HepG2 (cell line): ENCODE results near the gene DCAF7. TPM values are rescaled to one million over a fixed set of nuclear protein-coding genes. Genes with fewer than 3 reads are reported as not detected.
A peak's percentile ranks its signal among the peaks of the same experiment; 100 is the strongest.

Source experiments
- BATF2 ChIP-seq: sonication (generic); formaldehyde crosslinking; IDR thresholded peaks from 2 replicates; pipeline ENCODE4 v1.8.0; 2022; ENCODE audit warnings: mild to moderate bottlenecking, missing genetic modification reagents, moderate library complexity
- DMAP1 ChIP-seq: IDR thresholded peaks from 2 replicates; pipeline ENCODE4 v1.6.1; 2016
- GRHL1 ChIP-seq: sonication (generic); formaldehyde crosslinking; conservative IDR thresholded peaks from 2 replicates; pipeline ENCODE4 v1.8.0; 2022; ENCODE audit warnings: missing genetic modification reagents
- NCOA5 ChIP-seq: sonication (generic); formaldehyde crosslinking; IDR thresholded peaks from 2 replicates; pipeline ENCODE4 v1.4.0; 2020; ENCODE audit warnings: missing genetic modification reagents
- PHB2 ChIP-seq: fragments of 450-650 bp; IDR thresholded peaks from 2 replicates; pipeline ENCODE4 v1.6.1; 2018; ENCODE audit not compliant: partially characterized antibody
- RCOR2 ChIP-seq: IDR thresholded peaks from 2 replicates; pipeline ENCODE4 v1.6.1; 2016; ENCODE audit warnings: missing biosample characterization, missing genetic modification reagents
- SRY ChIP-seq: sonication (generic); formaldehyde crosslinking; IDR thresholded peaks from 2 replicates; pipeline ENCODE4 v1.8.0; 2022; ENCODE audit warnings: mild to moderate bottlenecking, missing genetic modification reagents
- UBTF ChIP-seq: sonication (generic); formaldehyde crosslinking; IDR thresholded peaks from 2 replicates; pipeline ENCODE4 v1.4.0; 2020; ENCODE audit warnings: mild to moderate bottlenecking, missing genetic modification reagents
- ZNF276 ChIP-seq: sonication (generic); formaldehyde crosslinking; IDR thresholded peaks from 2 replicates; pipeline ENCODE4 v1.4.0; 2020; ENCODE audit warnings: mild to moderate bottlenecking, low read depth, missing genetic modification reagents
- ZNF619 ChIP-seq: sonication (generic); formaldehyde crosslinking; IDR thresholded peaks from 2 replicates; pipeline ENCODE4 v1.4.0; 2020; ENCODE audit warnings: mild to moderate bottlenecking, missing genetic modification reagents
- ZNF75D ChIP-seq: sonication (generic); formaldehyde crosslinking; IDR thresholded peaks from 2 replicates; pipeline ENCODE4 v1.8.1; 2023; ENCODE audit warnings: missing genetic modification reagents, mild to moderate bottlenecking, borderline replicate concordance
- ZNF770 ChIP-seq: sonication (generic); formaldehyde crosslinking; IDR thresholded peaks from 2 replicates; pipeline ENCODE4 v1.5.0; 2020; ENCODE audit warnings: mild to moderate bottlenecking, missing genetic modification reagents
- ZNF782 ChIP-seq: sonication (generic); formaldehyde crosslinking; IDR thresholded peaks from 2 replicates; pipeline ENCODE4 v1.4.0; 2020; ENCODE audit warnings: missing genetic modification reagents, mild to moderate bottlenecking, borderline replicate concordance
- ZNF850 ChIP-seq: sonication (generic); formaldehyde crosslinking; conservative IDR thresholded peaks from 2 replicates; pipeline ENCODE4 v1.9.0; 2021; ENCODE audit warnings: mild to moderate bottlenecking, missing genetic modification reagents
- polyA plus RNA-seq, 8 experiments: library from polyadenylated mRNA; depleted of rRNA in 3 of 8; stranded (reverse) in 7 of 8; unstranded in 1 of 8; fragments of >200 nt; fragmentation: Illumina TruSeq in 4 of 8; extraction: Trizol in 4 of 8; gene quantifications; 2 replicates each; pipeline versions ENCODE4 v1.2.1 to v1.2.3, GENCODE V29; 2011 to 2016; ENCODE audit warnings: low read depth in 4 of 8, missing spikeins in 1 of 8, mixed read lengths in 1 of 8; ENCODE audit not compliant: insufficient read depth in 1 of 8
- total RNA-seq, 5 experiments: library from RNA; depleted of rRNA; stranded (reverse); fragments of >200 nt; fragmentation: Illumina TruSeq; extraction: Trizol; gene quantifications; 2 replicates each; pipeline ENCODE4 v1.2.3, GENCODE V29; 2016; ENCODE audit warnings: low read depth in 1 of 5

Gene DCAF7
- total and polyA plus RNA-seq, 2 of the 13 experiments (the other 11 are each of a cell fraction or from before 2014, with no cell fraction given), result 55.2 to 73.4 TPM

- 0 out of 2 replicates have a peak, but pooled peaks have one; percentile 49 for TF ChIP-seq RCOR2
- no peak for TF ChIP-seq GRHL1 (CRISPR knock-in tag)
- peak; percentile 70 for TF ChIP-seq ZNF770 (CRISPR knock-in tag)
- no peak for TF ChIP-seq PHB2
- TF ChIP-seq BATF2, result no peak
- TF ChIP-seq ZNF75D (CRISPR knock-in tag), result peak; percentile 37; the same call in 1 of the 2 replicates
- peak; percentile 97 for TF ChIP-seq ZNF782 (CRISPR knock-in tag)
- TF ChIP-seq ZNF619, result peak; percentile 63; the same call in 1 of the 2 replicates
- TF ChIP-seq ZNF850 (CRISPR knock-in tag), result no peak
- peak; percentile 61; the same call in 1 of the 2 replicates for TF ChIP-seq SRY (CRISPR knock-in tag)
- 0 out of 2 replicates have a peak, but pooled peaks have one; percentile 25 for TF ChIP-seq ZNF276 (CRISPR knock-in tag)
- TF ChIP-seq UBTF (CRISPR knock-in tag), result peak; percentile 95
- peak; percentile 65 for TF ChIP-seq DMAP1 (CRISPR knock-in tag)
- TF ChIP-seq NCOA5, result no peak
Observed at GRCh38 chr17:63621684-63622573, 71.7 kb downstream of the DCAF7 start, which contains the start of gene MAP3K3 (continued).
